ENCODE data around the gene PRPSAP1. TPM values are rescaled to one million over a fixed set of nuclear protein-coding genes. Genes with fewer than 3 reads are reported as not detected.

PRPSAP1 gene
- total RNA-seq, 4 donors from 2014 or later = 52.4 to 82.3 (median 68.7) TPM

DNA sequence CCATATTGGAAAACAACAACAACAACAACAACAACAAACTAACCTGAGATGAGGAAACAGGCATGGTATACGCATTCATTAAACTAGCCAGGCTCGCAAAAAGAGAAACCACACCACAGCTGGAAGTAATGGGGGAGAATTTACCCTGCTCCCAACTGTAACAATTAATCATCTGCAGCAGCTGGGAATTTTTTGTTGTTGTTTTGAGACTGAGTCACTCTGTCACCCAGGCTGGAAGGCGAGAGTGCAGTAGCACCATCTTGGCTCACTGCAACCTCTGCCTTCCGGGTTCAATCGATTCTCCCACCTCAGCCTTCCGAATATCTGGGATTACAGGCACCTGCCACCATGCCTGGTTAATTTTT, 16.3 kb downstream of the PRPSAP1 start:
- Histone ChIP-seq H3K4me1 (no peaks in the 10 kb centered on the region), H3K4me3 (no peak overlapping the region), H3K9me3 (no peaks in the 10 kb centered on the region), H3K27ac (no peak overlapping the region), H3K27me3 (no peaks in the 10 kb centered on the region), H3K36me3 (no peaks in the 10 kb centered on the region)
- no peak for DNase-seq
- no peak for TF ChIP-seq POLR2A (IDR thresholded peaks at IDR 0.05)
- TF ChIP-seq, protein P1, sequence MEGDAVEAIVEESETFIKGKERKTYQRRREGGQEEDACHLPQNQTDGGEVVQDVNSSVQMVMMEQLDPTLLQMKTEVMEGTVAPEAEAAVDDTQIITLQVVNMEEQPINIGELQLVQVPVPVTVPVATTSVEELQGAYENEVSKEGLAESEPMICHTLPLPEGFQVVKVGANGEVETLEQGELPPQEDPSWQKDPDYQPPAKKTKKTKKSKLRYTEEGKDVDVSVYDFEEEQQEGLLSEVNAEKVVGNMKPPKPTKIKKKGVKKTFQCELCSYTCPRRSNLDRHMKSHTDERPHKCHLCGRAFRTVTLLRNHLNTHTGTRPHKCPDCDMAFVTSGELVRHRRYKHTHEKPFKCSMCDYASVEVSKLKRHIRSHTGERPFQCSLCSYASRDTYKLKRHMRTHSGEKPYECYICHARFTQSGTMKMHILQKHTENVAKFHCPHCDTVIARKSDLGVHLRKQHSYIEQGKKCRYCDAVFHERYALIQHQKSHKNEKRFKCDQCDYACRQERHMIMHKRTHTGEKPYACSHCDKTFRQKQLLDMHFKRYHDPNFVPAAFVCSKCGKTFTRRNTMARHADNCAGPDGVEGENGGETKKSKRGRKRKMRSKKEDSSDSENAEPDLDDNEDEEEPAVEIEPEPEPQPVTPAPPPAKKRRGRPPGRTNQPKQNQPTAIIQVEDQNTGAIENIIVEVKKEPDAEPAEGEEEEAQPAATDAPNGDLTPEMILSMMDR (IDR thresholded peaks at IDR 0.05) = no peak
- intact Hi-C loops (cut with DNase I; ENCODE audit: low total_unique reads) = no loop called here

DNA sequence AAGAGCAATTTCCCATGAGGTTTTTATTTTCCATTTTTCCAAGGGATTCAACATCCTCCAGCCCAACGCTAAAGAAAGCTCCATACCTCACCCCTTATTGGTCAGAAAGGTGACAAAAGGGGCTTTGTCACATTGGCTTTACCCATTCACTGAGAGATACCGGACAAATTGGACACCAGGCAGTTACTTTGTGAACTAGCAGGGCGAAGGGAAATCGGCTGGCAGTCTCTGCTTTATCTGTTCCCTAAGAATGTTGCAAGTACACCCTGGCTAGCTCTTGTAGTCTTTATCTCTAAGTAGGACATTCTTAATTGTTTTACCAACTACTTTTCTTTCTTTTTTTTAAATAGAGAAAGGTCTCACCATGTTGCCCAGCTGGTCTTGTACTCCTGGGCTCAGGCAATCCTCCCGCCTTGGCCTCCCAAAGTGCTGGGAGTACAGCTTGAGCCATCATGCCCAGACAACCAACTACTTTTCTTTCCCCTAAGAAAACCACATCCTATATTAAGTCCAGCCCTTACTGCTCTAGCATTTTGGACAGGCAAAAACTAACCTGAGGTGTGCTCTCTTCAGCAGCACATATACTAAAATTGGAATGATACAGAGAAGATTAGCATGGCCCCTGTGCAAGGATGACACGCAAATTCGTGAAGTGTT, 16.8 kb downstream of the PRPSAP1 start:
- Histone ChIP-seq H3K4me3 (no peak overlapping the region), H3K27me3 (no peaks in the 10 kb centered on the region), H3K9me3 (no peaks in the 10 kb centered on the region), H3K27ac (no peak overlapping the region), H3K4me1 (no peaks in the 10 kb centered on the region), H3K36me3 (no peaks in the 10 kb centered on the region)
- TF ChIP-seq, protein P1 (IDR thresholded peaks at IDR 0.05) = no peak
- TF ChIP-seq POLR2A (IDR thresholded peaks at IDR 0.05) = no peak
- intact Hi-C loops (cut with DNase I; ENCODE audit: low total_unique reads) = no loop called here
- DNase-seq = no peak

DNA sequence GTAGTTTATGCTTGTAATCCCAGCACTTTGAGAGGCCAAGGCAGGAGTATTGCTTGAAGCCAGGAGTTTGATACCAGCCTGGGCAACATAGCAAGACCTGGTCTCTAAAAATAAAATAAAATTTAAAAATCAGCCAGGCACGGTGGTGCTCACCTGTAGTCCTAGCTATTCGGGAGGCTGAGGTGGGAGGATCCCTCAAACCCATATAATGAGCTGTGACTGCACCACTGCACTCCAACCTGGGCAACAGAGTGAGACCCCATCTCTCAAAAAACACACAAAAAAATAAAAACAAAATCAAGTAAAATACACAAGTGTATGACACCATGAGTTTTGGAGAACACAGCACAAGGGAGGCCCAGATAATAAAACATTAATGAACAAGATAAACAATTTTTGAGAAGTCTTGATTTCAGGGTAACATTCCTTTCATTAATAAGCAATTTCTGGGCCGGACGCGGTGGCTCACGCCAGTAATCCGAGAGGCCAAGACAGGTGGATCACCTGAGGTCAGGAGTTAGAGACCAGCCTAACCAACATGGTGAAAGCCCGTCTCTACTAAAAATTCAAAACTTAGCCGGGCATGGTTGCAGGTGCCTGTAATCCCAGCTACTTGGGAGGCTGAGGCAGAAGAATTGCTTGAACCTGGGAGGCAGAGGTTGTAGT, 17.9 kb downstream of the PRPSAP1 start:
- intact Hi-C loops (cut with DNase I; ENCODE audit: low total_unique reads) = no loop called here
- TF ChIP-seq, protein P1 (IDR thresholded peaks at IDR 0.05) = no peak
- no peak for TF ChIP-seq POLR2A (IDR thresholded peaks at IDR 0.05)
- no peak overlapping the region for H3K27ac ChIP-seq
- DNase-seq = no peak
- no peak overlapping the region for H3K4me3 ChIP-seq
- no peaks in the 10 kb centered on the region for H3K9me3 ChIP-seq
- no peaks in the 10 kb centered on the region for H3K4me1 ChIP-seq
- no peaks in the 10 kb centered on the region for H3K36me3 ChIP-seq
- H3K27me3 ChIP-seq = no peaks in the 10 kb centered on the region

DNA sequence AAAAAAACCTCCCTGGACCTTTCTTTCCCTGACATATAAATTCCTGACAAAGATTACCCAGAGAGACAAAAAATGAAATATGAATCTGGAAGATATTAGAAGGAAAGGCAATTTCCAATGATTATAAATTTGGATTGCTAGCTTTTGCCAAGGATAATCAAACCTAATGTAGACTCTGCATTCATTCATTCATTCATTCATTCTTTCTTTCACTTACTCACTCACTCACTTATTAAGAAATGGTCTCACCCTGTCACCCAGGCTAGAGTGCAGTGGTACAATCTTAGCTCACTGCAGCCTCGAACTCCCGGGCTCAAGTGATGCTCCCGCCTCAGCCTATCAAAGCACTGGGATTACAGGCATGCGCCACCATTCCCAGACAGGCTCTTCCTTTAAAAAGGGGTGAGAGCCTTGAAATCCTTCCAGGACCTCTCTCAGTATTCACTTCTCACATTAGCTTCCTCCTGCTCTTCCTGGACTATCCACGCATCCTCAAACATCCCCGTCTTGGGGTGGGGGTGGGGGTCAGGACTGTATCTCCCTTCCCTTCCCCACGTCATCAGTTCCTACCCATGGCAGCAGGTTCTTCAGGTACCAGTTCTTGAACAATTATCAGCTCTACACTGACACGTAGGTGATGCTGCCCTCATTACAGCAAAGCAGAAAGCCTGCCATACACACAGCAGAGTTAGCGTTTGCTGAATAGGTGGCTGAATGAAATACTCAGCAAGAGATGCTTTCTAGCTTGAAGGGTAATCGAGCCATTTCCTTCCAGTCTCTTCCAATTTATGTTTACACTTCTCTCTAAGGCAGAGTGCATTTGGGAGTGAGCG, 19.8 kb downstream of the PRPSAP1 start:
- Histone ChIP-seq H3K4me1 (no peaks in the 10 kb centered on the region), H3K4me3 (no peak overlapping the region), H3K9me3 (no peaks in the 10 kb centered on the region), H3K36me3 (no peaks in the 10 kb centered on the region), H3K27me3 (no peaks in the 10 kb centered on the region), H3K27ac (no peak overlapping the region)
- intact Hi-C loops (cut with DNase I; ENCODE audit: low total_unique reads) = no loop called here
- TF ChIP-seq, protein P1 (IDR thresholded peaks at IDR 0.05) = no peak
- TF ChIP-seq POLR2A (IDR thresholded peaks at IDR 0.05) = no peak
- DNase-seq = no peak

DNA sequence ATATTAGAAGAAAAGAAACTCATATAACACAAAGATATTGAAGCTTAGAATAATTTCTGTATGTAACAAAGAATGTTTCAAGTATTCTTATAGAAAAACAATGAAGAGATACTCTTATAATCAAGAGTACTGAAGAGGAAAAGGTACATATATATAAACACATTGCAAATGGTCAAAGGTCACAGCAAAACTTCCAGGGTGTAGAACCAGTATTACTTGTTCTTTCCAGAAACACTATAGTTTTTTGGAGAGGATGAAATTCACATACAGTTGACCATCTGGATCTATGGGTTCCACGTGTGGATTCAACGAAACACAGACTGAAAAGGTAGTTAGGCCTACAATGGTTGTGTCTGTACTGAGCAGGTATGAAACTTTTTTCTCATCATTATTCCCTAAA, 22.6 kb downstream of the PRPSAP1 start:
- intact Hi-C loops (cut with DNase I; ENCODE audit: low total_unique reads) = no loop called here
- Histone ChIP-seq H3K27me3 (no peaks in the 10 kb centered on the region), H3K4me3 (no peak overlapping the region), H3K9me3 (no peaks in the 10 kb centered on the region), H3K36me3 (no peaks in the 10 kb centered on the region), H3K27ac (no peak overlapping the region), H3K4me1 (no peaks in the 10 kb centered on the region)
- TF ChIP-seq, protein P1 (IDR thresholded peaks at IDR 0.05) = no peak
- TF ChIP-seq POLR2A (IDR thresholded peaks at IDR 0.05) = no peak
- no peak for DNase-seq
